H1 (cell line): ENCODE data around the gene DBH.

Experiments used
- ATF2 ChIP-seq: IDR thresholded peaks from 2 replicates; pipeline ENCODE4 v1.6.1; 2012; ENCODE audit warnings: low read length, inconsistent platforms
- CHD2 ChIP-seq: IDR thresholded peaks from 2 replicates; pipeline ENCODE4 v1.6.1; 2012; ENCODE audit warnings: low read length, improper control_type of control experiment
- CTCF ChIP-seq, 3 experiments: IDR thresholded peaks; 1 replicate in 2 of 3; 2 replicates in 1 of 3; pipeline versions ENCODE4 v1.5.1 to v1.6.1; 2011; ENCODE audit warnings: low read length in 3 of 3, mild to moderate bottlenecking in 3 of 3, inconsistent platforms in 2 of 3, low read depth in 1 of 3, moderate library complexity in 1 of 3; ENCODE audit not compliant: insufficient read depth in 1 of 3; ENCODE audit errors: control extremely low read depth in 1 of 3
- JUND ChIP-seq: IDR thresholded peaks from 2 replicates; pipeline ENCODE4 v1.6.1; 2011; ENCODE audit warnings: mild to moderate bottlenecking, improper control_type of control experiment, low read length
- MAFK ChIP-seq: IDR thresholded peaks from 2 replicates; pipeline ENCODE4 v1.6.1; 2012; ENCODE audit warnings: low read depth, mild to moderate bottlenecking, improper control_type of control experiment, low read length
- POLR2AphosphoS5 ChIP-seq: IDR thresholded peaks from 2 replicates; pipeline ENCODE4 v1.6.1; 2011; ENCODE audit warnings: low read depth, low read length

GRCh38 chr9:133609311-133610098 is 26.7 kb upstream of the DBH start, which contains the start of gene FAM163B:
- TF ChIP-seq MAFK: no peak
- no peak for TF ChIP-seq POLR2AphosphoS5
- TF ChIP-seq CTCF (IDR thresholded peaks at IDR 0.05; ENCODE audit: control extremely low read depth in 1 of 3, insufficient read depth in 1 of 3, low read depth in 1 of 3, low read length in 3 of 3): no peak
- no peak for TF ChIP-seq CHD2
- no peak for TF ChIP-seq ATF2
- no peak for TF ChIP-seq JUND
